Femur (tissue), 1 donor: ENCODE results near the gene EIPR1.
"Not testable (repeated sequence)": the region's sequence is repeated elsewhere in the genome, so short reads cannot be mapped to it uniquely, and the experiment has no call there.

Experiments used
- DNase-seq: peaks from one replicate; pipeline ENCODE4 v3.0.0-alpha.2; 2017

Gene EIPR1

GRCh38 chr2:3188405-3188946 is 189.1 kb downstream of the EIPR1 start:
- DNase-seq: no peak

GRCh38 chr2:3187467-3187866 is 190.2 kb downstream of the EIPR1 start:
- no peak for DNase-seq

DNA sequence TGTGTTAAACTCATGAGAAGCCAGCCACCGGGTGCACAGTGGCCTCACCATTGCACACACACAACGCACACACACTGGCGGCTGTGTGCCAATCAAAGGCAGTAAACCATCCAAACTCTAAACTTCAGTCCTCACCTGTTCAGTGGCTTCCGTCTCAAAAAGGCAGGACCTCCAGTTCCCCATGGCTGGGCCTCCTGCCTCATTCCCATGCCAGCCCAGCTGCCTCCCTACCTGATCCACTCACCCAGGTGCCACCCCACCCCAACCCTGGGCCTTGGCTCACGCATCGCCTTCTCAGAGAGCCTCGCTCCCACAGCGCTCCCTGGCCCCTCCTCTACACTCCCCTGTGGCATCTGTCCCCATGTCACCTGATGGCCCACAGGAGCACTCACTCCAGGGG is 190.9 kb downstream of the EIPR1 start:
- DNase-seq: no peak

GRCh38 chr2:3185910-3186309 is 191.7 kb downstream of the EIPR1 start:
- no peak for DNase-seq

DNA sequence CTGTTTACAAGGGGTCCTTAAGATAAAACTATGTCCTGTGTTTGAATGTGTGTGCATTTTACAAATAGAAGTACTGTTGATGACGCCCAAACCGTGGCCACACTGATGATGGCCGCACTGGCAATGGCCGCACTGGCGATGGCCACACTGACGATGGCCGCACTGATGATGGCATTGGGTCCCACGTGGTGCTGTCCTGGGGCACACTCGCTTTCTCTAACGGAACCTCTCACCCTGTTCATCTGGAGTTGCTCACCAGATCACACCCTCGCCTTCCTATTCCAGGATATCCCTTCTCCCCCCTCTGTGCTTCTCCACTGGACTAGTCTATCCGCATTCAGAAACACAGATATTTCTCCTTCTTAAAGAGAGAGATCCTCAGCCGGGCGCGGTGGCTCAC is 192.4 kb downstream of the EIPR1 start:
- no peak for DNase-seq

DNA sequence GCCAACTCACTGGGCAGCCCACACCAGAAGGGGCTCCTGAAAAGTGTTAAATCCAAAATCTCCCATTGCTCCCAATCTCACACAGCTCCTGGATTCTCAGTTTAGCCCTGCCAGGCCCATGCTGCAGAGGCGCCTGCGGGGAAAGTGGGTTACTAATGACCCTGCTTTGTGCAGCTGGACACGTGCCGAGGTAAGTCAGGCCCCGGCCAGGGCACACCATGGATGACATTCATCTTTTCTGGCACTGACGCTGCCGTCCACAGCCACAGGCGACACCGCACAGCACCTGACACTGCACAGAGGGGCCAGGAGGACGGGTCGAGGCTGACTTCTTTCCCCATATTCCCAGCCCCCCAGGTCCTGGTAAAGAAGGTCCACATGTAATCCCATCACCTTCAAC is 193.5 kb downstream of the EIPR1 start:
- DNase-seq: no peak

DNA sequence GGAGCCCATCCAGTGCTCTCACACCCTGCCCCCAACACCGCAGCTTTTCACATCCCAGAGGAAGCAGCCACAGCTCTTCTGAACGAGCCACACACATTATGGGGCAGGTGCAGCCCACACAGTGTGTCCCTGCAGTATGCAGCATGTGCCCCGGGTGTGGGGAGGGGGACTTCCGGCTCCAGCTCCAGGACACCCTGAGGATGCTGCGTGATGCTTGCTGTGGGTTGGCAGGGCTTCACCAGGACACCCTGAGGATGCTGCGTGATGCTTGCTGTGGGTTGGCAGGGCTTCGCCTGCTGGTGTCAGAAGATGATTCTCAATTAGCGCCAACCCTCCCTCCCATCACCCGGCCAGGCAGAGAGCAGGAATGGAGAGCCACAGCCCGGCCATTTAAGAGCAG is 193.9 kb downstream of the EIPR1 start:
- no peak for DNase-seq

- no peak for DNase-seq
These were observed 194.8 kb downstream of the EIPR1 start for GRCh38 chr2:3182848-3183247.

- DNase-seq: no peak
These were observed 196.1 kb downstream of the EIPR1 start for GRCh38 chr2:3181416-3182010.

GRCh38 chr2:3180909-3181221 is 196.8 kb downstream of the EIPR1 start:
- not testable (repeated sequence) for DNase-seq

DNA sequence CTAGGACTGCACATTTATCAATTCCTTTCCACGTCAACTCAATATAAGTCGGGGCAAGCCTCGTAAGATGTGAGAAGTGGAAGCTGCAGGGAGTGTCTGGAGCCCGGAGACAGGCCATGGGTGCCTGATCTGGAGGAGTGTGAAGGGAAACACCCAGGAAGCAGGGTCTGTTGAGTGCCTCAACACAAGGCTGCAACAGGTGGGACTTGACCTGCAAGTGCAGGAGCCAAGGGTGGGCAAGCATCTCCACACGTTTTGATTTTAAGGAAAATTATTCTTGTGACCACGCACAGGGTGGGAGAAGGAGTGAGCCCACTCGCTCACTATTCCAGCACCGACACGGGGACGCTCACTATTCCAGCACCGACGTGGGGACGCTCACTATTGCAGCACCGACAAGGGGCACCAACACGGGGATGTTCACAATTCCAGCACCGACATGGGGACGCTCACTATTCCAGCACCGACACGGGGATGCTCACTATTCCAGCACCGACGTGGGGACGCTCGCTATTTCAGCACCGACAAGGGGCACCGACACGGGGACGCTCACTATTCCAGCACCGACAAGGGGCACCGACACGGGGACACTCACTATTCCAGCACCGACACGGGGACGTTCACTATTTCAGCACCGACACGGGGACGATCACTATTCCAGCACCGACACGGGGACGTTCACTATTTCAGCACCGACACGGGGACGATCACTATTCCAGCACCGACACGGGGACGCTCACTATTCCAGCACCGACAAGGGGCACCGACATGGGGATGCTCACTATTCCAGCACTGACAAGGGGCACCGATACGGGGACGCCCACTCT is 197.3 kb downstream of the EIPR1 start:
- peak; percentile 36 for DNase-seq

- no peak for DNase-seq
These were observed 198.0 kb downstream of the EIPR1 start for GRCh38 chr2:3179626-3180025.

DNA sequence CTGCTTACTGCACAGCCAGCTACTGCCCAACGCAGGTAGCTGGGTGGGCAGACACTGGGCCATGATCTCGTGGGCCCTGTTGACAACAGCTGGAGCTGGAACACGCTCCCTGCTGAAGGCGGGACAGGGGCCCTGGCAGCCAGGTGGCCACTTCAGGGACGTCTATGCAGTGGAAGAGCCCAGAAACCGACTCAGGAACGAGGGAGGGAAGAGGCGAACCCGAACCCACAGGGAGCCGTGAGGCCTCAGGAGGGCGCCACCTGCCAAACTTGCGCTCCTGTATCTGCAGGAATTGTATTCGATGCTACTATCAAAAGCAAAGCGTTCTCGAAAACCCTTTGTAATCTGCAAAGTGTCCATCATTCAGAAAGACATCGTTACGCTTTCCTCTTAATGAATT is 198.4 kb downstream of the EIPR1 start:
- no peak for DNase-seq

DNA sequence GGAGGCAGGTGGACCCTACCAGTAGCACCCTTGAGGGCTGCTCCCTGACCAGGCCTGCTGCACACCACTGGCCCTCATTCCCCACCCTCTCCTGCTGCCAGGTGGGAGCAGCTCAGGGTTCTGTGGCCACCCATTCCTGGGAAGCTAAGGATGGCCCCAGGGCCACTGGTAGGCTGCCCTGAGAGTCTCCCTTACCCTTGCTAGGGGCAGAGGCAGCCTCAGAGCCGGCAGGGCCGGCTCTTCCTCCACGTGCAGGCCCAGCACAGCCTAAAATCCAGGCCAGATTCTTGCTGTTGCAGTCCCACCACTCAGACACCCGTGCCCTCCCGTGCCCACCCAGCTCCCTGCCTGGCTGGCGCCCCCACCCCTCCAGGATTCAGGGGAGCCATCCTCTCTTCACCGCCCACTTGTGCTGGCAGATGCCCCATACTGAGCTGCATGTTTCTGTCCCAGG is 199.0 kb downstream of the EIPR1 start:
- no peak for DNase-seq

DNA sequence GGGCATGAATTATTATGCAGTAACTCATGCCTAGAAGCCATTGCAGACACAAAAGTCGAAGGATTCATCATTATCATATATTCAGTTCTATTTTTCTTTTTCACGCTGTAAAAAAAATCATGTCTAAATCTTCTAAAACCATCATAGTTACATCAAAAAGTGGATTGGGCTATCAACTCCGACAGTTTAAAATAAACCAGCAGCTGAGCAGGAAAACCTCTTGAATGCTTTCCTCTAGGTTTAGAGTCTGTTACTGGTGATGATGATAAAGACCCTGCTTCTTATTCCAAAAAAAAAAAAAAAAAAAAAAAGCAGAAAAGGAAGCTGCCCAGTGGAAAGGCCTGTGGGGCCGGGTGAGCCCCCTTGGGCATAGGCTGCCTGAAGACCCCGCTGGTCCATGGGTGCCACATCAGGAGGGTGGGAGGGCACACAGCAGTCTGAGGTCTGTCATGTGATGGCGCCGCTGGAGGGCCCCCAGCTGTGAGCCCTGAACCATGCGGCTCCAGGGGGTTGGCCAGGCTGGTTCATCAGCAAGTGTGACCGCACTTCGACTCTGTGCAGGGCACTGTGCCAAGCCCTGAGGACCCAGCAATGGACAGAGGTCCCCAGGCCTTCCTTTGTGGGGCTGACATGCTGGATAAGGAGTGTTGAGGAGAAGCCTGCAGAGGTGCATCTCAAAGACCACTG is 199.6 kb downstream of the EIPR1 start:
- DNase-seq: no peak

- no peak for DNase-seq
These were observed 200.8 kb downstream of the EIPR1 start for GRCh38 chr2:3176869-3177255.

DNA sequence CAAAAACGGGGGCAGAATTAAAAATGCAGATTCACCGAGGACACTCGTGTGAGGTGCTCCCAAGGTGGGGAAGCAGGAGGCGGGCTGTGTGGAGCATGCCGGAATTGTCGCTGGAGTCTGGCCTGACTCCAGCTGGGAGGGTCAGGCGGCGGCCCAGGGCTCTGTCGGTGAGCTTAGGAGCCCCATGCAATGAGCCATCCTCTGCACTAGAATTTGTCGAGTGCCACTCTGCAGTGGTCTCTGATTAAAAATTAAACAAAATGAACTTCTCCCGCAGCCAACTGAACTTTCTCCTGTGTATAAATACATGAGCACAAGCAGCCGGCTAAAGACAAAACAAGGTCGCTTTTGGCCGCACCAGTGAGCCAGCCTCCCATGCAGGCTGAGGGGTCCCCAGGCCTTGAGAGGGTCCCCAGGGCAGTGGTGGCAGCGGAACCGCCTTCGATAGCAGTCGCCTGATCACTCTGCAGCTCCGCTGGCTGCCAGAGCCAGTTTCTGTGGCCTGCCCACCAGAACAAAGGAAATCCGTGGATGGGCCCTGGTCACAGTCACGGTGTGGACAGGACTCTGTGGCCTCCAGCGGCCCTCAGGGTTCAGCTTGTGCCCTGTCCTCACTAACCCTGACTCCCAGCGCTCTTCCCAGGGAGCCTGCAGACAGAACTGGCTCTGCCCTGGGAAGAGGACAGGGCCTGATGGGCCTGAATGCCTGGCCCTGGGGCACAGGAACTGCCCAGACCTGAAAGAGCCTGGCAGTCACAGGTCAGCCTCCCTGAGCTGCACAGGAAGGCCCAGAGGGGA is 201.3 kb downstream of the EIPR1 start:
- DNase-seq: no peak

DNA sequence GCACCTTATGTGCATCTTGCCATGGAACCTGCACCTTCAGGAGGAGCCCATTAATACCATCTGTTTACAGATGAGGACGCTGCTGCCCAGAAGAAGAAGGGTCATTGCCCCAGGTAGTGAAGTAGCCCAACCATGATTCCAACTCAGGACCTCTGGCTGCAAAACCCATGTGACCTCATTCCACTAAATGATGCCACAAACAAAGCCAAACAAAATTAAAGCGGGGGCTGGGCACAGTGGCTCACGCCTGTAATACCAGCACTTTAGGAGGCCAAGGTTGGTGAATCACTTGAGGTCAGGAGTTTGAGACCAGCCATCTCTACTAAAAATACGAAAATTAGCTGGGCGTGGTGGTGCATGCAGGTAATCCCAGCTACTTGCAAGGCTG is 202.1 kb downstream of the EIPR1 start:
- DNase-seq: no peak

DNA sequence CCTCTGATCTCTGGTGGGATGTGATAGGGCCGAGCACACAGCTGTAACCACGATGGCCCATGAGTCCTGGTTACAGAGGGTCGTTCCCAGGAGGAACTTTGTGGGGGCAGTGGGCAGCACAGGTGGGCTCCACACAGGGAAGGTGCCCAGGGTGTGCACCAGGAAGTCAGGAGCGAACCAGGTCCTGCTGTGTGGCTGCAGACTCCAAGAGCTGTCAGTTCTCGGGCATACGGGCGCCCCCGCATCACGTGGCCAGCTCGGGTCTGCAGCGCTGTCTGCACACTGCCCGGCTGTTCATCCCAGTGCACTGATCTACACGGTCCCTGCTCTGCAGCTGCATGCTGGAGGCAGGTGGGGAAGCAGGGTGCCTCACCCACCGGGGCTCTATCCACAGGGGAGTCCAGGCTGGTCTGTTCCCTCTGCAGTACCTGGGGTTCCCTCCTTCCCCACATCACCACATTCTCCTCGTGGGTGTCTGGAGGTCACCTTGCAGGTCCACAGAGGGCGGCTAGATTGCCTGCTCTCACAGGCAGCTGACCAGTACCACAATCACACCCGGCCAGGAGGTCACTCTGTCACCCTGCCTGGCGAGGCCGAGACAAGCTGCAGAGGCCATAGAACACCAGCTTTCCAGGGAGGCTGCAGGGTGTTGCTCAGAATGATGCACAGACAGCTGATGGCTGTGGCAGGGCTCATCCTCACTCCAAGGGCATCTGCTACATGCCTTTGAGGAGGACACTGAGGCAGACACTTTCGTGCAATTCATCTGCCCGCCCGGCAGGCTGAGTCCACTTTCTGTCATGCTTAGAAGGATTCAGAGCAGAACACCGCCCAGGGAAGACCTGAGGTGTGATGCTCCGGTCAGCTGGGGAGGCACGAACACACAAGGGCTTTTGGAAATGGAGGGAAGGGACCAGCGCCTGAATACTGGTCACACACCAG is 202.7 kb downstream of the EIPR1 start:
- no peak for DNase-seq

DNA sequence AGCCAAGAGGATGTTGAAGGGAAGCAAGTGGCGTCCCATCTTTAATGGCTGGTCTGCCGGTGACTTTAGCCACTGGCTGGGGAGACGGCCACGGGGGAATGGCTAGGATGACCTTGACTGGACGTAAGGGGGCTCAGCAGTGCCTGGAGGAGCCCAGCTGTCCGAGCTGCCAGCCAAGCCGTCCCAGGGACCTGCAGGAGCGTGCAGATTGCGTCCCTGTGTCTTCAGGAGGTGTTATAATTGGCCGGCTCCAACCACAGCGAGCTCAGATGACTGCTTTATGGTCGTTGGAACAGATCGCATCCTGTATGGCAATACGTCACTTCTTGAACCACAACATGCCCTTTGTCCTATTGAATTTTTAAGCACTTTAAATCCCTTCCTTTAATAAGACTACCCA is 204.6 kb downstream of the EIPR1 start:
- DNase-seq: no peak

GRCh38 chr2:3172265-3172935 is 205.2 kb downstream of the EIPR1 start:
- no peak for DNase-seq
